Right lobe of liver (tissue), 4 donors: Measurements from ENCODE around the gene FRMPD3.

Experiments used
- CTCF ChIP-seq, 4 donors: fragments of 200-600 bp in 3 of 4; fragments of 450-650 bp in 1 of 4; IDR thresholded peaks; one replicate each; pipeline versions ENCODE4 v1.5.1 to v1.8.0; 2016 to 2022; ENCODE audit warnings: antibody characterized with exemption in 4 of 4, mild to moderate bottlenecking in 2 of 4
- POLR2A ChIP-seq: fragments of 450-650 bp; IDR thresholded peaks from one replicate; pipeline ENCODE4 v1.6.1; 2017; ENCODE audit warnings: antibody characterized with exemption, mild to moderate bottlenecking
- donor health status: DM: no; HTN: no; CAD: no.
- donor health status: DM: no; HTN: no; CAD: no.
- donor health status: DM: no; HTN: yes; CAD: no.

- TF ChIP-seq POLR2A: no peak
- TF ChIP-seq CTCF (IDR thresholded peaks at IDR 0.05): no peak
Measured at GRCh38 chrX:107440187-107440586, 9.3 kb upstream of the FRMPD3 start.
